Fibroblast of mammary gland (primary cell): ENCODE results near the gene CD109.
A peak's percentile ranks its signal among the peaks of the same experiment; 100 is the strongest.

Experiments used
- DNase-seq: peaks from one replicate; pipeline ENCODE4 v3.0.0-alpha.2; 2010; ENCODE audit warnings: low read depth
- H3K4me3 ChIP-seq: 2 replicates; pipeline ENCODE4 v1.5.1; 2011; ENCODE audit warnings: low read depth, mild to moderate bottlenecking, low read length, moderate library complexity; ENCODE audit not compliant: control insufficient read depth
- TF ChIP-seq, protein P1 (sequence below): conservative IDR thresholded peaks from 2 replicates; pipeline ENCODE4 v1.5.1; 2011; ENCODE audit warnings: low read depth, low read length, inconsistent platforms; ENCODE audit not compliant: control insufficient read depth, insufficient read depth

Gene CD109

DNA sequence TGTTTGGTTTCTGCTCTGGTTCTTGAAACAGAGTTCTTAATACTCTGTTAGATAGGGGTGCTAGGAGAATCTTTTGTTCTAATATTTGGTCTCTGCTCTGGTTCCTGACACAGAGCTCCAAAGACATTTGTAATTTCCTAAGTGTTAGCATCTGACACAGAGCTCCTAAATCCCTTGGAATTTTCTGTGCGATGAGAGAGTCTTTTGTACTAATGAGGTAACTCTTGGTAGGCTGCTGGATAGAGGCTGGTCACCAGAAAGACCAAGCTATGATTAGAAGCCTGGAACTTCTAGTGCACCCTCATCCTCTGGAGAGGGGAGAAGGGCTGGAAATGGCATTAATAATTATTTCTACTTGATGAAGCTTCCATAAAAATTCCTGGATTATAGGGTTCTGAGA lies 7.7 kb upstream of the CD109 start:
- DNase-seq: no peak
- TF ChIP-seq, protein P1, sequence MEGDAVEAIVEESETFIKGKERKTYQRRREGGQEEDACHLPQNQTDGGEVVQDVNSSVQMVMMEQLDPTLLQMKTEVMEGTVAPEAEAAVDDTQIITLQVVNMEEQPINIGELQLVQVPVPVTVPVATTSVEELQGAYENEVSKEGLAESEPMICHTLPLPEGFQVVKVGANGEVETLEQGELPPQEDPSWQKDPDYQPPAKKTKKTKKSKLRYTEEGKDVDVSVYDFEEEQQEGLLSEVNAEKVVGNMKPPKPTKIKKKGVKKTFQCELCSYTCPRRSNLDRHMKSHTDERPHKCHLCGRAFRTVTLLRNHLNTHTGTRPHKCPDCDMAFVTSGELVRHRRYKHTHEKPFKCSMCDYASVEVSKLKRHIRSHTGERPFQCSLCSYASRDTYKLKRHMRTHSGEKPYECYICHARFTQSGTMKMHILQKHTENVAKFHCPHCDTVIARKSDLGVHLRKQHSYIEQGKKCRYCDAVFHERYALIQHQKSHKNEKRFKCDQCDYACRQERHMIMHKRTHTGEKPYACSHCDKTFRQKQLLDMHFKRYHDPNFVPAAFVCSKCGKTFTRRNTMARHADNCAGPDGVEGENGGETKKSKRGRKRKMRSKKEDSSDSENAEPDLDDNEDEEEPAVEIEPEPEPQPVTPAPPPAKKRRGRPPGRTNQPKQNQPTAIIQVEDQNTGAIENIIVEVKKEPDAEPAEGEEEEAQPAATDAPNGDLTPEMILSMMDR: no peak
- no peak overlapping the region for H3K4me3 ChIP-seq

DNA sequence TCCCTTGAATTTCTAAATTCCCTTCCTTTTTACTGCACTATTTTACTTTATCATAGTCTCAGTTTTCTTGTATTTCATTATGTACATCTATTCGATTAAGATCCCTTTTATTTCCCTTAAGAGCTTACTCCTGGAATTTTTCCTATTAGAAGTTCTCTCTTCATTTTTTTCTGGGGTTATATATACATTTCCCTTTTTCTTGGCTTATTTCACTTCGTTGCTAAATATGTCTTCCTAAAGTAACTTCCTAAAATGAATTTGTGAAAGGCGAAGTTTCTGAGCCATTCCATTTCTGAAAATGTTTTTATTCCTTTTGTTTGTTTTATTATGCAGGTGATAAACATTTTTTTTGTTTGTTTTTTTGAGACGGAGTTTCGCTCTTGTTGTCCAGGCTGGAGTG lies 5.9 kb upstream of the CD109 start:
- no peak overlapping the region for H3K4me3 ChIP-seq
- no peak for DNase-seq
- TF ChIP-seq, protein P1: no peak

DNA sequence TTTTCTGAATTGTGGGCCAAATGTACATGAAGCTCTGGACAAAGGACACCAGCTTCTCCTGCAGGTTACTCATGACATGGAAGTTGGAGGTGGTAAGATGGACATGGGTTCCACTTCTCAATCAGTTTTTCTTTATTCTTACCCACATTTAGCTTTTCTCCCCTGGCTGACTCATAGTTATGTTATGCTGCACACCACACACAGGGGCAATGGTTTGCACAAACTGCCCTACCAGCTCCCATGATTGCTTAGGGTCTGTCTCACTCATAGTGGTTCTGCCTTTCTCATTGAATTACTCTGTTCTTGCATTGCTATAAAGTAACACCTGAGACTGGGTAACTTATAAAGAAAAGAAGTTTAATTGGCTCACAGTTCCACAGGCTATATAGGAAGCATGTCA lies 4.5 kb upstream of the CD109 start:
- TF ChIP-seq, protein P1: no peak
- no peak overlapping the region for H3K4me3 ChIP-seq
- DNase-seq: no peak

DNA sequence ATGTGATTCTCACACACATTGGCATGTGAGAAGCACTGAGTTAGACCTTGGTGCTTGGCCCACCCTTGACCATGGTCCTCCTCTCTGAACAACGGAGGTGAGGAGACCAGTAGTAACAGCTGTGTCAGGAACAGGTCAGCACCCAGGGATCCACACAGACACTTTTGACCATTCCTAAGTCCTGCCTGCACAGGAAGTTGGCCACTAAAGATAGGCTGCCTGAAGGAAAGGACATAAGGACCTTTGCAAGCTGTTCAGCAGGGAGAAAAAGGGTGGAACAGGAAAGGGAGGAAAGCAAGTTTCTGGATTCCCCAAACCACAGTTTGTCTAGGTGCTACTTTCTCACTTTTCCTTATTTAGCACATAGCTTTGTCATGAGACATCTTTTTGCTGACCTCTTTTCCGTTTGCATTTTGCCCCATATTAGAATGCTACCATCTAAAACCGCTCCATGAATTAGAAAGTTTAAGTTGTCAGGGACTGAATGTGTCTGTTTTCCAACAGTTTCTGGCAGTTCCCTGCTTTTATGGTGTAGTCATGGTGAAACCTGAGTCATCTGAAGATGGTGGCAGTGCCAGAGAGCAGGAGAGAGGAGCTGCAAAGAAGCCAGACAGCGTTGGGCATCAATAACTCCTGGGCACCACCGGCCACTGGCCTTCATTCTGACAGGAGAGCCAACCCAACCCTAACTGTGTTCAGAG lies 1.1 kb upstream of the CD109 start:
- DNase-seq: peak; percentile 83
- H3K4me3 ChIP-seq: peak overlapping the region; percentile 68
- TF ChIP-seq, protein P1: no peak

DNA sequence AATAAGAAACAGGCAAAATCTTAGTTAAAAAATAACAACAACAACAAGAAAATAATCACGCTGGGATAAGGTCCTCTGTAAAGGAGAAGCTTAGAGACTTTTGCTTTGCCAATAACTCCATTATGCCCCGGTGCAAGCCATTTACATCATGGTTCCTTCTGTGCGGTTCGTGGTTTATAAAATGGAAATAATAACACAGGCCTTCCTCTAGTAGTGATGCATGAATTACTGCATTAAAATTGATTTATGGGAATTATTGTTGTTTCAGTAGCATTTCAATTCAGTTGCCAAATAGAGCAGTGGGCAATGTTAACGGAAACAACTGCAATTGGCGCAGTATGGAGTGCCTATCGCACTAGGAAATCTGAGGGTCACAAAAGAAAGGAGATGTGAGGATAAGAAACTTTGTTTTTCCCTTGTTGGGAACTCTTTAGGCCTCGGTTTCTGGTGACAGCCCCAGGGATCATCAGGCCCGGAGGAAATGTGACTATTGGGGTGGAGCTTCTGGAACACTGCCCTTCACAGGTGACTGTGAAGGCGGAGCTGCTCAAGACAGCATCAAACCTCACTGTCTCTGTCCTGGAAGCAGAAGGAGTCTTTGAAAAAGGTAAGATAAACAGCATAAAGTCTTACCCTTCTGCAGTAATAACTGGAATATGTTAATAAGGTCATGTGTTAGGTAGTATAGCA lies 1.1 kb downstream of the CD109 start:
- H3K4me3 ChIP-seq: peak overlapping the region; percentile 68
- TF ChIP-seq, protein P1: no peak
- DNase-seq: no peak

DNA sequence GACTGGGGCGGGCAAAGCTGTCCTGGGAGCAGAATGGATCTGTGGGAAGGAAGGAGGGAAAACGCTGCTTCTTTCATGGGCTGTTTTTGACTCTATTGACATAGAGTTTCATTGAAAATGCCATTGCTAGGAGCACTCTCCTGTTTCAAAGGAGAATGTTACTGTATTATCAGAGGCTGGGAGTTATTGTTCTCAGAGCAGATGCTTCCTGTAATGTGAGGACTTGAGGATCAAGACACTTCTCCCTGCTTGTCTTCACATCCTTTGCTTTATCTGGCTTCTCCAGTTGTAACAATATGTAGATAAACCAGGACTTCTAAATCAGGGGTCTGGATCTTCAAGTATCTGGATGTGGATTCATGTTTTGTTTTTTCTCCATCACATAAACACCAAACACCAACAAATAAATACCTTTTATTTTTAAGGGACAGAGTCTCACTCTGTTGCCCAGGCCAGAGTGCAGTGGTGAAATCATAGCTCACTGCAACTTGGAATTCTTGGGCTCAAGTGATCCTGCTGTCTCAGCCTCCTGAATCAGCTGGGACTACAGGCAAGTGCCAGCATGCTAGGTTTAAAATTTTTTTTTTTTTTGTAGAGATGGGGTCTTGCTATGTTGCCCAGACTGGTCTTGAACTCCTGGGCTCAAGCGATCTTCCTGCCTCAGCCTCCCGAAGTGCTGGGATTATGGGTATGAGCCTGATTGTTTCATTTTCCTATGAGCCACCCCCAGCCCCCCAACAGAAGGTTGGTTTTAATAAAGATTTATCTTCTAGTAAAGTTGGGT lies 3.9 kb downstream of the CD109 start:
- H3K4me3 ChIP-seq: no peak overlapping the region
- DNase-seq: no peak
- TF ChIP-seq, protein P1: no peak
